ENCODE results near the gene DUS1L.

The DUS1L gene

DNA sequence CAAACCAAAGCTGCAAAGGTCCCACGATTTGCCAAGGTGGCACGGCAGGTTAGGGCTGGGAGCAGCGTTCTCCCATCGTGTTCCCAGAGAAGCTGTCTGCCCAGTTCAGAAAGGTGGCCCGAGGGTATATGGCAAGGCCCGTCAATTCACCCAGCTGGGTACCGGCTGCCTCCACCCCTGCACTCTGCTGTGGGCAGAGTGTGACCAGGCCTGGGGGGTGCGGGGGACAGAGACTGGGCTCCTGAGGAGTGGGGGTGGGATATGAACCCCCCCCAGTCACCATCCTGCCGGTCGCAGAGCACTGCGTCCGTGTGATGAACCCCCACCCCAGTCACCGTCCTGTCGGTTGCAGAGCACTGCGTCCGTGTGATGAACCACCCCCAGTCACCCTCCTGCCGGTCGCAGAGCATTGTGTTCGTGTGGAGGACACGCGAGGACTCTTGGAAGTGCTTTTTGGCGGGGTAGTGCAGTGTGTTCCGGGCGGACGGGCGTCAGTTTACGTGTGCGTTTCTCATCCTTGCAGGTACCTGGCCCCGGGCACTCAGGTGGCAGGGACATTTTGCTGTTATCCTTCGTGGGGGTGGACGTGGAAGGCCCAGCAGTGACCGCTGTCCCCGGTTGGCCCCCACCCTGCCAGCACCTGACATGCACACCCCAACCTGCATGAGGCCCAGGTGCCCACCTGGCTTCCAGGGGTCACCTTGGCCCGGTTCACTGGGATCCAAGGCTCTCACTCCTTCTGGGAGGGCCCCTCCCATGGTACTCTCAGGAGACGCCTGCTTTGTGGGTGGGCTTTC is 35.1 kb upstream of the DUS1L start:
- no peak for DNase-seq (ENCODE audit: low spot score)

DNA sequence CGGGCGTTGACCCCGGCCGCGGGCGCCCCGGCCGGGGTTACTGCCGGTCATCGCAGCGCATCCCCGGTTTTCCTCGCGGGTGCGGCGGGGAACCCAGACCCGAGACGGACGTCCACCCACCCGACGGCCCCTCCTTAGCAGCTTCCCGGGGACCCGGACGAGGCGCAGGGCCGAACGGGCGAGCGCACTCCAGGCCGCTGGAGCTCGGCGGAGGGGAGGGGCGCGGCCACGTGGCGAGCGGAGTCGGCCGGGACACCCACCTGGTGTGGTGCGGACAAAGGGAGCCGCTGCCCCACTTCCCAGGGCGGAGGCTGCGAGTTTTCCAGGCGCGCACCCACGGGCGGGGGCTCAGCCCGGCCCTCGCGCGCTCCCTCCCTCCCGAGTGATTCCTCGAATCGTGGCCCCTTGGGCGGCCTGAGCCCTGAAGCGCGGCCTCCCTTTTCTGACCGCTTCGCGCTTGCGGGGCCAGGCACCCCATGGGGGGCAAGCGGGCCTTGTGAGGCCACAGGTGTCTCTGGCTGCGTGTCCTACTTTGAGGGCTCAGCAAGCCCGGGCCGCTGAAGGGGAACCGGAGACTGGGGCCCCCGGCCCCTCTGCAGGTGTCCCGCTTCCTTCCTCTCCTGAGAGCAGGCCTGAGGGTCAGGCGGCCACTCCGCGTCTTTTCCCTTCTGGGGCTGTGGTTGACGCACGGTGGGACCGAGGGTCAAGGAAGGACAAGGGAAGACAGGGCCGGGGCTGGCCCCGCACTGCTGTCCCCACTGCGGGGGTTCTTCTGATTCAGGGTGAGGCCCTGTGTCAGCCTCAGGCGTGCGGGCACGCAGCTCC is 33.5 kb upstream of the DUS1L start:
- no peak for DNase-seq (ENCODE audit: low spot score)

DNA sequence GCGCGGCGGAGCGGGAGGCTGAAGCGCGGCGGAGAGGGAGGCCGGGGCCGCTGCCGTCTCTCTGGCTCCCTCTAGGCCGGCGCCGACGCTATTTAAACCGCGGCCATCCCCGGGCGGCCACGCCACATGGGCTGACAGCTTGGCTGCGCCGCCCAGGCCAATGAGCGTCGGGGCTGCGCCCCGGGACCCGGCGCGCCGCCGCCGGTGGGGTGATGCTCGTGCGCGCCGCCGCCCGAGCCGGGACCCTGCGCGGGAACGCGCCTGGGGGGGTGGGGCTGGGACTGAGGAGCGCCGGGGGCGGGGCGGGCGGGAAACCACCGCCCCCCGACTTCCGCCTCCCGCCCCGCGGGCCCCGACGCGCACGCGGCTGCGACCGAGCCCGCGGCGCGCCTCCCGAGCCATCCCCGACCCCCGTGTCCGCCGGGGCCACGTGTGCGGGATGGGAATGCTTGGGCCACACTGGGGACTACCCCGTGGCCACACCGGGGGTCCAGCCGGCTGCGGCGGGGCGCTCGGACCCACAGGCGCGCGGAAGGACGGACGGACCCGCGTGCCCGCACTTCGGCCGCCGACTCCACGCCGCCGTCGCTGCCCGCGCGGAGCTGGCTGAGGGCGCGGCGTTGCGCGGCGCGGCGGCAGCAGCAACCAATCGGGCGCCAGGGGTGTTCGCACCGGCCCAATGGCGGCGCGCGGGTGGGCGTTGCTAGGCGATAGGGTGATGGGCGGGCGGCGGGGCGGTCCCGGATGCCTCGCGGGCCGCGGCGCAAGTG is 32.8 kb upstream of the DUS1L start, which contains the start of gene FASN:
TSS of gene FASN (minus strand) at position 68 of the 770 bp plus-strand sequence. CDS start 1,791 bp downstream, outside the sequence.
- peak; percentile 97 for DNase-seq (ENCODE audit: low spot score)

DNA sequence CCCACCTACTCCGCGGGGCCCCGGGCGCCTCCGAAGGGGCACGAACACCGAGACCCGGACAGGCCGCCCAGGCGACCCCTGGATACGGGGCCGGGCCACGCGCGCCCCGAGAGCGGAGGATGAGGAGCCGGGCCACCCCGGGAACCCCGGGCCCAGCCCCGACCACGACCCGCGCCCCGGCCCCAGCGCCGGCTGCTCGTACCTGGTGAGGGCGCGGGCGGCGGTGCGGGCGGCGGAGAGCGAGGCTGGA is 32.2 kb upstream of the DUS1L start:
- no peak for DNase-seq (ENCODE audit: low spot score)

DNA sequence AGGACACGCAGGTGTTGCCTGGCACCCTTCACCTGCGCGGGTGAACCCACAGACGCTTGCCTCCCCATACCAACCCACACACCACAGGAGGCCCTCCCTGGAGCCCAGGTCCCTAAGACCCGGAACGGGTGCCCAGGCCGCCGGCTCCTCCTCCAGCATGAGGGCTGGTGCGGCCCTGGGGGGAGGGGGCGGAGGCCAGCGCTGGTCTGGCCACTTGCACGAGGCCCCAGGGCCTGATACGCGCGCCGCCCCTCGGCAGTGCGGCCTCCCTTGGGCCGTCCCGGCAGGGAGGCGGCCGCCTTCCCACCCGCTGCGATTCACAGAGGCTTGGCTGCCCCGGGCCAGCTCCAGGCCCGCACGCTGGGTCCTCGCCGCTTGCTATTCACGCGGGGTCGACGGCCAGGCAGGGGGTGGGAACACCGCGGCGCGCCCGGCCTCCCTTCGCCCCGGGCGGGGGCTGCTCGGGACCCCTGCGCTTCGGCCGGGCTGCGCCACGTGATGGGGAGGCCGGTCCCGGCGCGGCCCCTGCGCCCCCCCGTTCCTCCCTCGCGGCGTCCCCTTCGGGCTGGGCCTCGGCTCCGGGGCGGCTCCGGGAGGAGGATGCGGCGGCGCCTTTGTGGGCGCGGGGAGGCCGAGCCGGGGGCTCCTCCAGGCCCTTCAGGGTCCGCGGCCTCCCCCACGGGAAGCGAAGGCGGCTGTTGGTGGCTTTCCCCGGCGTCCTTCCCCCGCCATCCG is 31.7 kb upstream of the DUS1L start:
- DNase-seq (ENCODE audit: low spot score): no peak

DNA sequence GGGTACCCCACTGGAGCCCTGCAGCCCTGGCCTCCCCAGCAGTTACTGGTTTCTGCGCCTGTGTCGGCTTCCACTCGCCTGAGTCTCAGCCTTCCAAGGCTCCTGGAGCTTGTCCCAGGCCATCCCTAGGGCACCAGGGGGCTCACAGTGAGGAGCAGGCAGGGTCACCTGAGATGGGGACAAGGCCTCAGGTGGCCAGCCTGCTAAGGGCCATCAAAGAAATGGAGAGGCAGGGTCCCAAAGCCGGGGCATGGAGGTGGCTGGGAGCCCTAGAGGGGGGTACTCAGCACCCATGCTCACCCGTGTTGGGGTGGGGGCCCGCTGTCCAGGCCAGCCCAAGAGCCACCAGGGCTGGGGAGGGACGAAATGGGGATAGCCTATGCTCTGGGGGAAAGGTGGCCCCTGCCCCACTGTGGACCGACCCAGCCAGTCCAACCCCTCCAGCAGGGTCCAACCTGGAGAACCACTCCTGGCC is 31.1 kb upstream of the DUS1L start:
- DNase-seq (ENCODE audit: low spot score): no peak

DNA sequence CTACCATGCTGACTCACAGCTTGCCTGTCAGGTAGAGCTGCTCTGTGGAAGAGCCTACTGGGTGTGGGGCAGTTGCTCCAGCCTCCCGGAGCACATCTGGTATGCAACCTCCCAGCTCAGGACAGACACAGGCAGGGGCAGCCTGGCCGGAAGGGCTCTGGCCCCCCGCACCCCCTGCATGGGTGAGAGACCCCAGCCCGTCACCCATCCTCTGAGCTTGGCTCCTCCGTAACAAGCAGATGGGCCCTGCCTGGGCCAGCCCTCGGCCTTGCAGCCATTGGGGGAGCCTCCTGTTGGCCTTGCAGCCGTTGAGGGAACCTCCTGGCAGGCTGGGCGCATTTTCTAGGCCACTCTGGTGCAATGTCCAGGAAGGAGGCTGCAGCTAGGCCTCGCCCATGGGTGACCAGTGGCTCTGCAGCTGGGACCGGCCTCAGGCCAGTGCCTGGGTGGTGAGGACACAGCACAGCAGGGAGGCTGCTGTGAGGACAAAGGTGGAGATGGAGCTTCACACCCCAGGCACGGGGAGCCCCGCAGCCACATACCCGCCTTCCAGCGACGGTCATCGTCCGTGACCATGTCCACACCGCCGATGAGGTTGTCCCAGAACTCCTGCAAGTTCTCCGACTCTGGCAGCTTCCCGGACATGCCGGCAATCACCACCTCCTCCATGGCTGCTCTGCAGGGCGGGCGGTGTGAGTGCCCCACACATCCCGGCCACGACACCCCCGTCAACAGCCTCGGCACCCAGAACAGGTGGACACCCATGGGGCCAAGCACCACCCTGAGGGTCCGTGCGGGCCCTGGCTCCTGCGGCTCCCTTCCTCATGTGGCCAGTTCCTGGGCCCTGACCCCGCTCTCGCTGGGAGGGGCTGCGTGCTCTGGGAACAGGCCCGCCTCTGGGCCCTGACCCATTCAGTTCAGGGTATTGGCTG is 30.4 kb upstream of the DUS1L start:
- no peak for DNase-seq (ENCODE audit: low spot score)

DNA sequence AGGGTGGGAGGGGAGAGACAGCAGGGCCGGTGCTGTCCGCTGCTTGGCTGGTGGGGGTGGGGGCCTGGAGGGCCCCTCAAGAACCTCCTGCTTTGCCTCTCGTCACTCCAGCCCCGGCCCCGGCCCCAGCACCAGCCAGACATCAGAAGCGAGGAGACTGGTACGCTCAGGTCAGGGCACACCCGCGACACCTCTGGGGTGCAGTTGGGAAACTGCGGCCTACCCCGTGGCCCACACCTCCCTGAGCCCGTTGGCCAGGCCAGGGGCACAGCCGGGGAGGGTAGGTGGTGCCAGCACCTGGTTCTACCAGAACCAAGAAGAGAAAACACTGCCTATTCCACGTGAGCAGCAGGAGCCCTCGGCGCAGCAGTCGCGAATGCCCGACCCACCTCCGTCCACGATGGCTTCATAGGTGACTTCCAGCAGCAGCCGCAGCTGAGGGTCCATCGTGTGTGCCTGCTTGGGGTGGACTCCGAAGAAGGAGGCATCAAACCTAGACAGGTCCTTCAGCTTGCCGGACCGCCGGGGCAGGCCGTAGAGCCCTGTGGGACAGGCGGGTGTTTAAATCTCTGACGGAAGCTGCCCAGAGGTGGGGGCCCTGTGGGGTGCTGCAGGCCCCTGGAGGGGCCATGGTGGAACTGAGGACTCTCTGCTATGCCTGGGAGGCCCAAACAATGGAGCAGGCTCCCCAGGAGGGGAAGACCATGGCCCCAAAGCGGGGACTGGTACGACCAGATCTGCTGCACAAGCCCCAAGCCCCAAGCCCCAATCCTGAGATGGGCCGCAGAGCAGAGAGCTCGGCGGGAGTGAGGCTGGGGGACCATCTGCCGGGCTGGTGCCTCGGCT is 29.6 kb upstream of the DUS1L start:
- DNase-seq (ENCODE audit: low spot score): no peak

DNA sequence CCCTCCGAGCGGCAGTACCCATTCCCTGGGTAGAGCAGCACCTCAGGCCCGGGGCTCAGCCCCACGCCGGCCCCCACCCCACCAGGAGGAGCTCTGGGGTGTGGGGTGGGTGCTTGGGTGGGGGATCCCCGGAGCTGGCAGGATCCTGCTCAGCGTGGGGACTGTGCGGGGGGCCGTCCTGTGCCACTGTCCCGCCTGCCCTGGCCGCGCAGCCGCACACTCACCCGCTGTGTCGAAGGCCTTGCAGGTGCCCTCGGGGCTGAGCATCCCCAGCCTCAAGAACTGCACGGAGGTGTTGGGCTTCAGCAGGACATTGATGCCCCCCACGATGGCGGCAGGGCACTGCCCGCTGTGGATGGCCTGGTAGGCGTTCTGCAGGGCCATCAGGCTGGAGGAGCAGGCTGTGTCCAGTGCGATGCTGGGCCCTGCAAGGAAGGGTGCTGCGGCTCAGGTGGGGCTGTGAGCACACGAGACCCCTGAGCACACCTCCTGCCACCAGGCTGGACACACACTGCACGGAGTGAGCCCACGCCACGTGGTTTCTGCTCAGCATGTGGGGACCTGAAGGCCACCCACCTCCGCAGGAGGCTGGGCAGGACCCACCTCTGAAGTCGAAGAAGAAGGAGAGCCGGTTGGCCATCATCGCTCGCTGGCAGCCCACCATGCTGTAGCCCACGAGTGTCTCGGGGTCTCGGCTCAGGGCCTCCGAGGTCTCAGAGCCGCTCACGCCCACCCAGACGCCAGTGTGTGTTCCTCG is 27.6 kb upstream of the DUS1L start:
- no peak for DNase-seq (ENCODE audit: low spot score)

DNA sequence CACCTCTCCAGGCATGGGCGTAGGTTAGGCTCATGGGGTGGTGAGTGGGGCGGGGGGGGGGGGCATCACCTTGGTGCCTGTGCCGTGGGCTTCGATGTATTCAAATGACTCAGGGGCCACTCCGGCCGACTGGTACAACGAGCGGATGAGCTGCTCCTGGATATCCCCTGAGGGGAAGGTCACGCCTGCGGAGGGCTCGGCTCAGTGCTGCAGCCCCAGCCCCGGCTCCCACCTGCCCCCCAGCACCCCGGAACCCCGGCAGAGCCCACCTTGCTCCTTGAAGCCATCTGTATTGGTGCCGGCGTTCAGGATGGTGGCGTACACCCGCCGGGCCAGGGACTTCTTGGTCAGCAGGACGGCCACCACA is 27.0 kb upstream of the DUS1L start:
- DNase-seq (ENCODE audit: low spot score): no peak

DNA sequence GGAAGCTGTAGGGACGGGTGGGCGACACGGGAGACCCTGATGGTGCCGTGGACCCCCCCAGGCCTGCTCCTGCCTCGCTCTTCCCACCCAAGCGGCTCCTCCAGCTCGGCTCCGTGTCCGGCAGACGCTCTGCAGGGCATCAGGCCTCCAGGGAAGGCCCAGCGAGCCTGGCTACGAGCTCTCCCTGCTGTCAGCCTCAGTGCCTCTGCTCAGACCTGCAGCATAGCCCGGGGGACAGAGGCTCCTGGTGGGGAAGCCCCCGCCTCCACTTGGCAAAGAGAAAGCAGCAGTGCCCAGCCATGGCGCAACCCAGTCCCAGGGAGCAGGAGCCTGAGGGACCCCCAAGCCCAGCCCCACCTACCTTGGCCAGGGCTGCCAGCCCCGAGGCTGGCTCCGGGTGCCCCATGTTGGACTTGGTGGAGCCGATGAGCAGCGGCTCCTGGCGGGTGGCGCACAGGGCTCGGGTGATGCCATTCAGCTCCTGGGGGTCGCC is 26.5 kb upstream of the DUS1L start:
- DNase-seq (ENCODE audit: low spot score): no peak

DNA sequence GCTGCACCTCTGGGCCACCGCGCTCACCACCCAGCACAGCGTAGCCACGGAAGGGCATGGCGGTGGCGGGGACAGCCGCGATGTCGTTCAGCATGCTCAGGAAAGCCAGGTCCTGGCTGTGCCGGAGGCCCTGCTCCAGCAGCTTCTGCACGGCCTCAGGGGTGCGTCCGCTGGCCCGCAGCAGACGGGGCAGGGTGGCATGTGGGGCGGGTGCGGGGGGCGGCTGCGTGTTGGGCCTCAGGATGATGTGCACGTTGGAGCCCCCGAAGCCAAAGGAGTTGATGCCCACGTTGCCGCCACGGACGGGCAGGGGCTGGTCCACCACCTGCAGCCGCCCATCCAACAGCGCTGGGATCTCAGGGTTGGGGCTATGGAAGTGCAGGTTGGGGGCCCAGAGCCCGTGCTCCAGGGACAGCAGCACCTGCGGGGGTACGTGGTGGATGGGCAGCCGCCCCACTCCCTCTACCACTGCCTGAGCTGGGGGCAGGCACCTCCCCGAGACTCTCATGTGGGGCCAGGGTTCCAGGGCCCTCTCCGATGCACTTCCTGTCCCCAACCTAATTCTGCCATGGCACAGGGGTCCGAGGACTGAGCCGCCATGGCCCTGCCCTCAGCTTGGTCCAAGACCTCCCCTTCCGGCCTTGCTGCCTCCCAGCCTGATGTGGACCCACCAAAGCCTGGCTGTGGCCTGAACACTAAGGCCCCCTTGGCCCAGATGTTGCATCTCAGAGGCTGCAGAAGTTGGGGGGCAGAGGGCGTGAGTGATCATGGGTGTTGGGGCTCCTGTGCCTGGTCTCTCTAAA is 25.9 kb upstream of the DUS1L start:
- no peak for DNase-seq (ENCODE audit: low spot score)

DNA sequence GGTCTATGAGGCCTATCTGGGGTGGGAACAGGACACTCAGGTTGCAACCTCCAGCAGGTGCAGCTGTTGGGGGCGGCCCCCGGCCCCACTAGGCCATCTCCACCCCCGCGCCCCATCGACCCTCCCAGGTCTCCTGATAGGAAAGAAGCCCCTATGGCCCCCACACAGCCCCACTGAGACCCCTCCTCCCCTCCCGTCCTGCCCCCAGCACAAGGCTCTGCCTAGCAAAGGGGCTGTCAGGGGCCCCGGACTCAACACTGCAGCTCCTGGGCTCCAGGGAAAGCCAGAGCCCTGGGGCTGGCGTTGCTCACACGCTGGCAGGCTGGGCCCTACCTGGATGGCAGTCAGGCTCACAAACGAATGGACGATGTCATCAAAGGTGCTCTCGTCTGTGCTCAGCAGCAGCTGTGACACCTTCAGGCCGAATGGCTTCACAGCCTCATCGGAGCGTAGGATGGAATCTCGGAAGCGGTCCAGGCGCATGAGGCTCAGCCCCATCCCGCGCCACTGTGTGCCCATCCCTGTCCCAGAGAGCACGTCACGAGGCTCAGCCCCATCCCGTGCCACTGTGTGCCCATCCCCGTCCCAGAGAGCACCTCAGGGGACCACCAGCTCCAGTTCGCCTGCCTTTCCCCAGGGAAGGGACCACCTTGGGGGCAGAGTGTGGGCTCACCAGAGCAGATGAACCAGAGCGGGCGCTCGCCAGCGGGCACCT is 25.1 kb upstream of the DUS1L start:
- DNase-seq (ENCODE audit: low spot score): no peak

DNA sequence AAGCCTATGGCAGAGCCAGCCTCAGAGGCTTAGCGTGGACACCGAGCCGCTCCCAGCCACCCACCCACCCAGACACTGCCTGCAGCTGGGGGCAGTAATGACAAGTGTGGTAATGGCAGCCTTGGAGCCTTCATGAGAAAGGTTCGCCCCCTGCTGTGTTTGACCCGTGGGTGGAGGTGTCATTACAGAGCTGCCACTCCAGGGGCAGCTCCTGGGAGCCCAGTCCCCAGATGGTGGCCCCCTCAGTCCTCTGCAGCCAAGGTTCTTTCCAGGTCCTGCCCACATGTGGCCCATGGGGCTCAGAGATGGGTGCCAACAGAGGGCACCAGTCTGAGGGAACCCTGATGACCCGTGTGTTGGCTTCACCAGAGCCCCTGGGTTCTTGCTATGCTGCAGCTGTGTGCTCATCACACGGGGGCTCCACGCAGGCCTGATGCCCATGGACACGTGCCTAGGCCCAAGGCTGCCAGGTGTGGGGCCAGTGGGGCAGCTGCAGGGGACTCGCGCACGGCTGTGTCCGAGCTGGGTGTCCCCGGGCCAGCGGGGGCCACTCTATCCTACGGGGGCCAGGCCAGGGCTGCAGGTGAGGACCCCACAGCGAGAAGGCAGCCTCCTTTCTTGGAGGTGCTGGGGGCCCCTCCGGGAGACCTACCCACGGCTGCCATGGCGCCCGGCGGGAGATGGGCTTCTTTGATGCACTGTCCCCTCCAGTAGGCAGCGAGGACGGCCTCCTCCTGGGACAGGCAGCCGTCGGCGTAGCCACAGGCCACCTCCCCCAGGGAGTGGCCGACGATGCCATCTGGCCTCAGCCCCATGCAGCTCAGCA is 24.3 kb upstream of the DUS1L start:
- DNase-seq (ENCODE audit: low spot score): no peak

DNA sequence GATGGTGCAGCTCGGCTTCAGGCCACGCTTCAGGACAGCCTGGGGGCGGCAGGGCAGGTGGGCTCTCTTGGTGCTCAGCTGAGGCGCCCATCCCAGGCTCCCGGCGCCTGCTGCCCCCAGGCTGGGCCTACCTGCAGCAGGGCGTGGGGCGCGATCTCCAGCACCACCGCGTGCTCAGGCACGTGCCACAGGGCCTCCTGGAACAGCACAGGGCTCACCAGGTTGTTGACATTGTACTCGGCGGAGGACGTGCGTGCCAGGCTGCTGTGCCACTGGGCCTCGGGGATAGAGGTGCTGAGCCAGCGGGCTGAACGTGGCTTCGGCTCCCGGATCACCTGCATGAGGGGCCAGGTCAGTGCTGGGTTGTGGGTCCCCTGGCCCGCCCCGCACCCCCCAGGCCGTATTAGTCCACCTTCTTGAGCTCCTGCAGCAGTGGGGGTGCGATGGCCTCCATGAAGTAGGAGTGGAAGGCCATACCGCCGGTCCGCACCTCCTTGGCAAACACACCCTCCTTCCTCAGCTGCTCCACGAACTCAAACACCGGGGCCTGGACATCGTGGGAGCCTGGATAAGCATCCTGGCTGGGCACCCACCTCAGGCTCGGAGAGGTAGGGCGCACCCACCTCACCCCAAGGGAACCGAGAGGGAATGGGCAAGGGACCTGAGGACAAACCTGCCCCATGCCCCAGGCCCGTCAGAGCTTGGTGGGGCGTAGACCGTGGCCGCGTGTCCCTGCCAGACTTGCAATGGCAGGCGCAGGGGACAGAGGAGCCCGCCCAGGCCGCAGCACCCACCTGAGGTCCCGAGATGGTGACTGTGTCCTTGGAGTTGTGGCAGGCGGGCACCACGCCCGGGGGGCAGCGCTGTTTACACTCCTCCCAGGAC is 23.5 kb upstream of the DUS1L start:
- no peak for DNase-seq (ENCODE audit: low spot score)
